Stomach (tissue), 9 donors: ENCODE results near the gene KLK7. TPM values are rescaled to one million over a fixed set of nuclear protein-coding genes. Genes with fewer than 3 reads are reported as not detected.

Experiments used
- DNase-seq, 2 donors: peaks; one replicate each; pipeline versions ENCODE4 v3.0.0 to v3.0.0-alpha.2; 2013 to 2019
- H3K27ac ChIP-seq, 5 donors: fragments of 200-600 bp in 4 of 5; sonication (generic) in 4 of 5; one replicate each; pipeline ENCODE4 v1.5.1; 2013 to 2019; ENCODE audit warnings: mild to moderate bottlenecking in 1 of 5, moderate library complexity in 1 of 5
- H3K27me3 ChIP-seq, 3 donors: fragments of 200-600 bp; sonication (generic); one replicate each; pipeline ENCODE4 v1.5.1; 2017 to 2019; ENCODE audit warnings: mixed run types in 1 of 3
- H3K36me3 ChIP-seq, 4 donors: fragments of 200-600 bp; sonication (generic); 1 replicate in 3 of 4; 2 replicates in 1 of 4; pipeline ENCODE4 v1.5.1; 2016 to 2019
- H3K4me1 ChIP-seq, 4 donors: fragments of 200-600 bp; sonication (generic); one replicate each; pipeline ENCODE4 v1.5.1; 2016 to 2019
- H3K4me3 ChIP-seq, 4 donors: fragments of 200-600 bp; sonication (generic) in 3 of 4; one replicate each; pipeline ENCODE4 v1.5.1; 2016 to 2019; ENCODE audit warnings: mild to moderate bottlenecking in 1 of 4
- H3K9me3 ChIP-seq, 4 donors: fragments of 200-600 bp; sonication (generic); one replicate each; pipeline ENCODE4 v1.5.1; 2016 to 2019
- EP300 ChIP-seq: sonication (generic); formaldehyde crosslinking; IDR thresholded peaks from one replicate; pipeline ENCODE4 v1.6.1; 2017; ENCODE audit warnings: antibody characterized with exemption
- POLR2A ChIP-seq, 4 donors: fragments of 450-650 bp; IDR thresholded peaks; one replicate each; pipeline ENCODE4 v1.6.1; 2016; ENCODE audit warnings: antibody characterized with exemption in 4 of 4, control low read depth in 2 of 4, mild to moderate bottlenecking in 1 of 4, moderate library complexity in 1 of 4
- POLR2AphosphoS5 ChIP-seq, 3 donors: sonication (generic); formaldehyde crosslinking; IDR thresholded peaks; one replicate each; pipeline ENCODE4 v1.6.1; 2016; ENCODE audit warnings: antibody characterized with exemption in 3 of 3
- WGBS, 5 donors: extraction: QIAGEN DNeasy Blood & Tissue Kit in 3 of 5; methylation state at CpG; one replicate each; pipeline versions ENCODE4 v1.1.5 to v1.1.7; 2013 to 2018; 5-methylcytosine and 5-hydroxymethylcytosine counted together
- intact Hi-C: fragments of 100-400 bp; cut with DNase I; formaldehyde crosslinking; loops from one replicate; pipeline ENCODE4 v1.15.1; 2023; ENCODE audit warnings: low total_unique reads
- polyA plus RNA-seq, 3 donors: library from polyadenylated mRNA; stranded (reverse); fragments of 200-250 nt; gene quantifications; one replicate each; pipeline ENCODE4 v1.2.3, GENCODE V29; 2013
- total RNA-seq, 5 donors: library from RNA; depleted of rRNA; stranded (reverse); fragments of >200 nt; gene quantifications; one replicate each; pipeline versions ENCODE4 v1.1.0 to v1.2.3, GENCODE V29; 2014 to 2016
- TF ChIP-seq, protein P1 (sequence below), 7 experiments: fragments of 450-650 bp in 4 of 7; fragments of 200-600 bp in 3 of 7; sonication (generic) in 3 of 7; IDR thresholded peaks; one replicate each; pipeline ENCODE4 v1.5.1; 2016 to 2019; ENCODE audit warnings: antibody characterized with exemption in 7 of 7, control low read depth in 2 of 7, mild to moderate bottlenecking in 1 of 7
- donor health status: healthy with polysubstance abuse.
- donor health status: Bipolar disorder and iron deficiency.
- donor health status: healthy.

Gene KLK7
- total and polyA plus RNA-seq, 8 donors: 7.8 TPM; not detected in 7

DNA sequence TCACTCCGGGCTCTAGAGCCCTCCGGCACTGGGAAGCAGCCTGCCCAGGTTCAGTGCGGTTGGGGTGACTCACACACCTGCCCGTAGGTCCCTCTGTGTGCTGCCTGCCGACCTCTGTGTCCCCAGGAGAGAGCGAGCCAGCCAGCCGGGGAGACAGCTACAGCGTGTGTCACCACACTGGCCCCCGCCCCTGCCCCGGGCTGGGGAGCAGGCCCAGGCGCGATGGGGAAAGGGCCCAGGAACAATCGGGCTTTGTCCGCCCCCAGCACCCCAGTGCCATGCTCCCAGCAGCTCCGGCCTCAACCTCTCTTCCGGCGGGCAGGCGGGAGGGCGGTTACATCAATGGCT is 14.3 kb downstream of the KLK7 start, which contains the start of gene KLK6:
KLK6 (minus strand) TSS at position 179 of the 348 bp plus-strand sequence. CDS start 1,487 bp downstream, outside the sequence.
- Histone ChIP-seq H3K4me3 (no peak within 1 kb of the TSS), H3K27ac (no peak within 1 kb of the TSS), H3K4me1 (no peaks in the 10 kb centered on the region), H3K27me3 (peaks cover 0 to 91% (median 19%) of the 10 kb centered on the region in 3 donors), H3K36me3 (no peaks in the 10 kb centered on the region), H3K9me3 (no peaks in the 10 kb centered on the region)
- intact Hi-C loops: no loop called here
- DNase-seq: peak in 1 of 2 donors; percentile 9
- no peak for TF ChIP-seq EP300
- TF ChIP-seq POLR2AphosphoS5 (IDR thresholded peaks at IDR 0.05): no peak
- no peak for TF ChIP-seq POLR2A (IDR thresholded peaks at IDR 0.05)
- TF ChIP-seq, protein P1, sequence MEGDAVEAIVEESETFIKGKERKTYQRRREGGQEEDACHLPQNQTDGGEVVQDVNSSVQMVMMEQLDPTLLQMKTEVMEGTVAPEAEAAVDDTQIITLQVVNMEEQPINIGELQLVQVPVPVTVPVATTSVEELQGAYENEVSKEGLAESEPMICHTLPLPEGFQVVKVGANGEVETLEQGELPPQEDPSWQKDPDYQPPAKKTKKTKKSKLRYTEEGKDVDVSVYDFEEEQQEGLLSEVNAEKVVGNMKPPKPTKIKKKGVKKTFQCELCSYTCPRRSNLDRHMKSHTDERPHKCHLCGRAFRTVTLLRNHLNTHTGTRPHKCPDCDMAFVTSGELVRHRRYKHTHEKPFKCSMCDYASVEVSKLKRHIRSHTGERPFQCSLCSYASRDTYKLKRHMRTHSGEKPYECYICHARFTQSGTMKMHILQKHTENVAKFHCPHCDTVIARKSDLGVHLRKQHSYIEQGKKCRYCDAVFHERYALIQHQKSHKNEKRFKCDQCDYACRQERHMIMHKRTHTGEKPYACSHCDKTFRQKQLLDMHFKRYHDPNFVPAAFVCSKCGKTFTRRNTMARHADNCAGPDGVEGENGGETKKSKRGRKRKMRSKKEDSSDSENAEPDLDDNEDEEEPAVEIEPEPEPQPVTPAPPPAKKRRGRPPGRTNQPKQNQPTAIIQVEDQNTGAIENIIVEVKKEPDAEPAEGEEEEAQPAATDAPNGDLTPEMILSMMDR (IDR thresholded peaks at IDR 0.05): no peak
- 55 to 79% (median 60%) methylated on average over 7 to 19 of the region's 19 CpGs for WGBS, 5 donors

DNA sequence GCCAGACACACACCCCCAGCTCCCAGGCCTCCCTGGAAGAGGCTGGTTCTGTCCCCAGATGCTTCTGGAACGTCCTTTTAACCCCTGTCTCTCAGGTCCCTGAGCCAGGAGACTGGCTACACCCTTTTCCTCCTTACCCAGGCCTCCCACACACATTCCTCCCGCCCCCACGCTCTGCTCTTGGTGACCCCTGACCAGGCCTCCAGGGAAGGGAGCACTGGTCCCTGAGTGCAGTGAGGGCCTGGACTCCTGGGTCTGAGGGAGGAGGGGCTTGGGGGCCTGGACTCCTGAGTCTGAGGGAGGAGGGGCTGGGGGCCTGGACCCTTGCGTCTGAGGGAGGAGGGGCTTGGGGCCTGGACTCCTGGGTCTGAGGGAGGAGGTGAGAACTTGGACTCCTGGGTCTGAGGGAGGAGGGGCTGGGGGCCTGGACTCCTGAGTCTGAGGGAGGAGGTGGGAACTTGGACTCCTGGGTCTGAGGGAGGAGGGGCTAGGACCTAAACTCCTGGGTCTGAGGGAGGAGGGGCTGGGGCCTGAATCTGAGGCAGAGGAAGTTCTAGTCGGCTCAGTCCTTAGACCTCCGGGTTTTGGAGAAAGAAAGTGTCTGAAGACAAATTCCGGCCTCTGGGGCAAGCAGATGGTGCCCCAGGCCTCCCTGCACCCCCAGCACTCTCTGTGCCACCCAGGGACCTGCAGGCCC is 14.9 kb downstream of the KLK7 start:
- no peaks in the 10 kb centered on the region for H3K9me3 ChIP-seq
- H3K4me3 ChIP-seq: no peak overlapping the region
- peaks cover 0 to 93% (median 19%) of the 10 kb centered on the region in 3 donors for H3K27me3 ChIP-seq
- no peak overlapping the region for H3K27ac ChIP-seq
- H3K36me3 ChIP-seq: no peaks in the 10 kb centered on the region
- TF ChIP-seq EP300: no peak
- intact Hi-C loops: no loop called here
- DNase-seq: no peak
- 16 to 31% (median 27%) methylated on average over 6 to 7 of the region's 7 CpGs for WGBS, 5 donors
- H3K4me1 ChIP-seq: no peaks in the 10 kb centered on the region

DNA sequence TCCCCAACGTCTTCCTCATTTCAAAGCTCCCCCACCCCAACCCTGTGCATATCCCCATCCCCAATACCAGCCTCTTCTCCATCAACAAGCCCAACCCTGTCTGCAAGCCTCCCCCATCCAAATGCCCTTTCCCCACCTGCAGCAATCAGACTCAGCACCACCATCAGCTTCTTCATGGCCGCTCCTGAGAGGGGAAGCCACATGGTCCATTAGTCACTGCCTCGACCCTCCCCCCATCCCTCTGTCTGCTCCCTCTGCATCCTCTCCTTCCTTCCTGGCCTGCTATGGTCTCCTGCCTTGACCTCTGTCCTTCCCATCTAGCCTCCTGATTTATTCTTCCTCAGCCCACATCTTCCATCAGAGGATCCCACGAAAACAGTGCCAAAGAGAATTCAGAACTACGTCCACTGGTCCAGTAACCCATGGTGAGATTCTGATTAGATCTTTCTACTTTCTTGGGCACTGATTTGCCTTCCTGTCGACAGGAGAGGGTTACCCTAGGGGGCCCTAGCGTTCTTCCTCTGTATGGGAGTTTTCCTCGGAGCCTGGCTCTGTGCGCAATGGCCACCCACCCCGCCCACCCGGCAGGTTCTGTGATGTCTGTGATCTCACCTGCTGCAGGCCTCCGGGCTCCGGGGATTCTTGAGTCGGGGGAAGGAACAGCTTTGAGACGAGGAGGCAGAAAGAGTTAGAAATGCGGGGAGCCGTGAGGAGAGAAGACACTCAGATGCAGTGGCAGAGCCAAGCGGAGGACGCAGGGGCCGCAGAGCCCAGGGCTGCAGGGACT is 15.6 kb downstream of the KLK7 start:
- no peak overlapping the region for H3K27ac ChIP-seq
- no peaks in the 10 kb centered on the region for H3K36me3 ChIP-seq
- TF ChIP-seq, protein P1 (IDR thresholded peaks at IDR 0.05): no peak
- DNase-seq: no peak
- no peaks in the 10 kb centered on the region for H3K9me3 ChIP-seq
- H3K4me1 ChIP-seq: no peaks in the 10 kb centered on the region
- 36 to 40% (median 37%) methylated on average over 20 of the region's 20 CpGs for WGBS, 5 donors
- intact Hi-C loops: no loop called here
- H3K4me3 ChIP-seq: no peak overlapping the region
- peaks cover 0 to 94% (median 19%) of the 10 kb centered on the region in 3 donors for H3K27me3 ChIP-seq

DNA sequence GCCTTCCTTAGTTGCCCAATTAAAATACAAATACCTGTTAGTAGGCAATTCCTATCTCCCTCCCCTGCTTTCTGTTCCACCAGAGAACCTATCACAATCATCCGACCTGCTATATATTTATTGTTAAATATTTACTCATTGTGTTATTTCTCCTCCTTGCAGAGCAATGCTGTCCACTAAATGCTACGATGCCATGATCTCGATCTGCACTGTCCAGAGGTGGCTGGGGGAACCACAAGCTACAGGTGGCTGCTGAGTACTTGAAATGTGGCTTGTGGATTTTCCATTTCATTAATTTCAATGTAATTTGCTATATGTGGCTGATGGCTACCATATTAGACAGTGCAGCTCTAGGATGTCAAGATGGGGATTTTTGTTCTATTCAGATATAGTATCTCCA is 19.5 kb downstream of the KLK7 start:
- Histone ChIP-seq H3K9me3 (no peaks in the 10 kb centered on the region), H3K4me1 (no peaks in the 10 kb centered on the region), H3K27me3 (peaks cover 0 to 79% (median 10%) of the 10 kb centered on the region in 3 donors), H3K27ac (no peak overlapping the region), H3K4me3 (no peak overlapping the region), H3K36me3 (no peaks in the 10 kb centered on the region)
- intact Hi-C loops: no loop called here
- TF ChIP-seq, protein P1 (IDR thresholded peaks at IDR 0.05): no peak
- no peak for TF ChIP-seq EP300
- TF ChIP-seq POLR2A (IDR thresholded peaks at IDR 0.05): no peak
- no peak for TF ChIP-seq POLR2AphosphoS5 (IDR thresholded peaks at IDR 0.05)
- DNase-seq: no peak
- WGBS, 5 donors: 64 to 73% (median 65%) methylated on average over 3 of the region's 3 CpGs
